IMR-90 (cell line): ENCODE data around the gene SLC12A7. TPM values are rescaled to one million over a fixed set of nuclear protein-coding genes. Genes with fewer than 3 reads are reported as not detected.

Source experiments
- ATAC-seq: fragments of 200-7000 bp; cut with Tn5 transposase; 2 replicates; pipeline ENCODE4 v1.9.1; 2020; ENCODE audit warnings: low read depth, mild to moderate bottlenecking, moderate library complexity
- BruUV-seq: library from RNA; stranded (reverse); fragments of 400-500 nt; replicated peaks from 2 replicates; lab custom pipeline; 2021; lab: Mats Ljungman, UMichigan
- CTCF ChIA-PET: fragments of 300-600 bp; formaldehyde crosslinking; extraction: SDS; loops from one replicate; lab custom pipeline; 2021; ENCODE audit warnings: antibody characterized with exemption; lab: Yijun Ruan, JAX
- POLR2A ChIA-PET: fragments of 300-600 bp; sonication (Branson Sonifier 250); formaldehyde crosslinking; loops from one replicate; lab custom pipeline; 2022; ENCODE audit warnings: antibody characterized with exemption; ENCODE audit not compliant: unreplicated experiment; lab: Charles Lee
- DNase-seq: peaks from one replicate; pipeline ENCODE4 v3.0.0; 2013
- H2AFZ ChIP-seq: replicated peaks from 2 replicates; pipeline ENCODE3; 2013; ENCODE audit warnings: low read length, mild to moderate bottlenecking; ENCODE audit not compliant: poor library complexity
- H2AK5ac ChIP-seq: 2 replicates; pipeline ENCODE4 v1.6.1; 2013; ENCODE audit warnings: low read depth, low read length, inconsistent platforms
- H2AK9ac ChIP-seq: replicated peaks from 2 replicates; pipeline ENCODE3; 2013; ENCODE audit warnings: mild to moderate bottlenecking, low read depth, low read length, moderate library complexity; ENCODE audit not compliant: poor library complexity
- H2BK120ac ChIP-seq: 2 replicates; pipeline ENCODE4 v1.6.1; 2013; ENCODE audit warnings: low read depth, low read length, inconsistent platforms
- H2BK15ac ChIP-seq: 3 replicates; pipeline ENCODE4 v1.6.1; 2013; ENCODE audit warnings: low read depth, low read length, inconsistent platforms
- H2BK20ac ChIP-seq: 2 replicates; pipeline ENCODE4 v1.6.1; 2013; ENCODE audit warnings: low read depth, mild to moderate bottlenecking, inconsistent platforms, low read length, moderate library complexity
- H2BK5ac ChIP-seq: 2 replicates; pipeline ENCODE4 v1.6.1; 2013; ENCODE audit warnings: mild to moderate bottlenecking, low read depth, low read length, inconsistent platforms; ENCODE audit not compliant: poor library complexity, severe bottlenecking
- H3K14ac ChIP-seq: replicated peaks from 2 replicates; pipeline ENCODE4 v1.6.1; 2013; ENCODE audit warnings: low read depth, low read length, inconsistent platforms
- H3K18ac ChIP-seq: 2 replicates; pipeline ENCODE4 v1.6.1; 2013; ENCODE audit warnings: low read depth, low read length, control low read depth
- H3K23ac ChIP-seq: 2 replicates; pipeline ENCODE4 v1.6.1; 2013; ENCODE audit warnings: low read depth, low read length, inconsistent platforms
- H3K27ac ChIP-seq: 2 replicates; pipeline ENCODE4 v1.5.1; 2013; ENCODE audit warnings: mild to moderate bottlenecking, control low read depth, low read length; ENCODE audit not compliant: insufficient read depth
- H3K27me3 ChIP-seq: 2 replicates; pipeline ENCODE4 v1.6.1; 2013; ENCODE audit warnings: low read length; ENCODE audit not compliant: control insufficient read depth, insufficient read depth
- H3K36me3 ChIP-seq: 2 replicates; pipeline ENCODE4 v1.6.1; 2013; ENCODE audit warnings: low read length, mixed read lengths; ENCODE audit not compliant: control insufficient read depth, insufficient read depth
- H3K4ac ChIP-seq: 2 replicates; pipeline ENCODE4 v1.6.1; 2013; ENCODE audit warnings: low read depth, low read length, inconsistent platforms
- H3K4me1 ChIP-seq: 2 replicates; pipeline ENCODE4 v1.6.1; 2013; ENCODE audit warnings: low read length, mixed read lengths; ENCODE audit not compliant: control insufficient read depth, insufficient read depth
- H3K4me2 ChIP-seq: 2 replicates; pipeline ENCODE4 v1.6.1; 2013; ENCODE audit warnings: low read depth, mild to moderate bottlenecking, control low read depth, low read length, moderate library complexity
- H3K4me3 ChIP-seq: 2 replicates; pipeline ENCODE4 v1.5.1; 2013; ENCODE audit warnings: low read depth, mild to moderate bottlenecking, control low read depth, low read length, moderate library complexity; ENCODE audit not compliant: insufficient read depth
- H3K56ac ChIP-seq: 2 replicates; pipeline ENCODE4 v1.6.1; 2013; ENCODE audit warnings: low read length, inconsistent platforms; ENCODE audit not compliant: insufficient read depth; ENCODE audit errors: extremely low read depth
- H3K79me1 ChIP-seq, 2 experiments: 2 replicates each; pipeline ENCODE4 v1.6.1; 2013; ENCODE audit warnings: low read length in 2 of 2, inconsistent platforms in 1 of 2, low read depth in 1 of 2
- H3K9ac ChIP-seq: 2 replicates; pipeline ENCODE4 v1.6.1; 2013; ENCODE audit warnings: low read depth, low read length, control low read depth
- H3K9me1 ChIP-seq: 2 replicates; pipeline ENCODE4 v1.6.1; 2013; ENCODE audit warnings: low read length, inconsistent platforms; ENCODE audit not compliant: insufficient read depth
- H3K9me3 ChIP-seq: 2 replicates; pipeline ENCODE4 v1.6.1; 2013; ENCODE audit warnings: low read length; ENCODE audit not compliant: control insufficient read depth, insufficient read depth
- H4K20me1 ChIP-seq: 2 replicates; pipeline ENCODE4 v1.6.1; 2013; ENCODE audit warnings: low read length, inconsistent platforms; ENCODE audit not compliant: insufficient read depth
- H4K5ac ChIP-seq: 2 replicates; pipeline ENCODE4 v1.6.1; 2013; ENCODE audit warnings: mild to moderate bottlenecking, low read depth, low read length, control low read depth
- H4K8ac ChIP-seq, 2 experiments: 2 replicates each; pipeline ENCODE4 v1.6.1; 2013; ENCODE audit warnings: low read depth in 2 of 2, low read length in 2 of 2, control low read depth in 1 of 2, inconsistent platforms in 1 of 2
- H4K91ac ChIP-seq: 2 replicates; pipeline ENCODE4 v1.6.1; 2013; ENCODE audit warnings: low read depth, low read length, inconsistent platforms; ENCODE audit not compliant: insufficient read depth
- BHLHE40 ChIP-seq: fragments of 150-350 bp; IDR thresholded peaks from 2 replicates; pipeline ENCODE4 v1.6.1; 2016; ENCODE audit warnings: mild to moderate bottlenecking, low read depth, low read length
- CEBPB ChIP-seq: IDR thresholded peaks from 2 replicates; pipeline ENCODE4 v1.6.1; 2012; ENCODE audit warnings: low read depth, low read length, improper control_type of control experiment
- CHD1 ChIP-seq: IDR thresholded peaks from 2 replicates; pipeline ENCODE4 v1.6.1; 2012; ENCODE audit warnings: low read depth, low read length, improper control_type of control experiment
- FOS ChIP-seq: fragments of 150-350 bp; IDR thresholded peaks from 2 replicates; pipeline ENCODE4 v1.6.1; 2016; ENCODE audit warnings: low read depth, low read length
- MAFK ChIP-seq: IDR thresholded peaks from 2 replicates; pipeline ENCODE4 v1.6.1; 2012; ENCODE audit warnings: low read depth, low read length, improper control_type of control experiment
- MAZ ChIP-seq: IDR thresholded peaks from 2 replicates; pipeline ENCODE4 v1.6.1; 2012; ENCODE audit warnings: low read depth, mild to moderate bottlenecking, low read length, improper control_type of control experiment, moderate library complexity, borderline replicate concordance
- MXI1 ChIP-seq: IDR thresholded peaks from 2 replicates; pipeline ENCODE4 v1.6.1; 2012; ENCODE audit warnings: low read depth, mild to moderate bottlenecking, low read length, moderate library complexity, borderline replicate concordance
- NFE2L2 ChIP-seq: fragments of 150-350 bp; IDR thresholded peaks from 2 replicates; pipeline ENCODE4 v1.6.1; 2016; ENCODE audit warnings: low read depth, mild to moderate bottlenecking, low read length
- POLR2A ChIP-seq: IDR thresholded peaks from 2 replicates; pipeline ENCODE4 v1.6.1; 2012; ENCODE audit warnings: mild to moderate bottlenecking, low read depth, low read length
- RAD21 ChIP-seq: IDR thresholded peaks from 2 replicates; pipeline ENCODE4 v1.6.1; 2012; ENCODE audit warnings: low read length, improper control_type of control experiment
- RCOR1 ChIP-seq: IDR thresholded peaks from 2 replicates; pipeline ENCODE4 v1.6.1; 2012; ENCODE audit warnings: mild to moderate bottlenecking, low read length, improper control_type of control experiment; ENCODE audit not compliant: insufficient replicate concordance
- RFX5 ChIP-seq: IDR thresholded peaks from 2 replicates; pipeline ENCODE4 v1.8.0; 2012; ENCODE audit warnings: low read depth, mild to moderate bottlenecking, low read length, moderate library complexity
- SMC3 ChIP-seq: fragments of 150-350 bp; IDR thresholded peaks from 2 replicates; pipeline ENCODE4 v1.6.1; 2016; ENCODE audit warnings: low read depth, mild to moderate bottlenecking, antibody characterized with exemption, low read length, moderate library complexity
- WGBS, 2 experiments: methylation state at CpG; one replicate each; pipeline versions ENCODE4 v1.1.5 to v1.1.7; 2013; ENCODE audit warnings: missing lambda C conversion rate in 2 of 2; ENCODE audit not compliant: insufficient read length in 1 of 2; ENCODE audit errors: extremely low coverage in 2 of 2; 5-methylcytosine and 5-hydroxymethylcytosine counted together
- dilution Hi-C: fragments of 300-500 bp; cut with HindIII; formaldehyde crosslinking; loops from one replicate; pipeline ENCODE4 v1.14.3; 2018; ENCODE audit warnings: low sequenced_read_pairs; ENCODE audit not compliant: unreplicated experiment
- in situ Hi-C: fragments of 300-500 bp; cut with MboI; formaldehyde crosslinking; loops from 3 replicates; pipeline ENCODE4 v1.14.3; 2019; ENCODE audit warnings: low sequenced_read_pairs, inconsistent platforms, mixed read lengths
- intact Hi-C: fragments of 100-400 bp; cut with micrococcal nuclease; formaldehyde crosslinking; loops from 2 replicates; pipeline ENCODE4 v1.10.0; 2022
- polyA plus RNA-seq, 3 experiments: library from polyadenylated mRNA; depleted of rRNA; stranded (reverse); fragments of >200 nt; gene quantifications; 2 replicates each; pipeline ENCODE4 v1.2.3, GENCODE V29; 2012; ENCODE audit warnings: low replicate concordance in 1 of 3
- total RNA-seq: library from RNA; depleted of rRNA; stranded (reverse); fragments of >200 nt; gene quantifications from 2 replicates; pipeline ENCODE4 v1.2.3, GENCODE V29; 2012
- TF ChIP-seq, protein P1 (sequence below): fragments of 150-350 bp; IDR thresholded peaks from 2 replicates; pipeline ENCODE4 v1.6.1; 2017; ENCODE audit warnings: mild to moderate bottlenecking, antibody characterized with exemption, low read length, low read depth
- TF ChIP-seq, protein P2 (sequence below): fragments of 150-350 bp; IDR thresholded peaks from 2 replicates; pipeline ENCODE4 v1.6.1; 2016; ENCODE audit warnings: low read depth, mild to moderate bottlenecking, low read length, moderate library complexity, borderline replicate concordance
- TF ChIP-seq, protein P3 (sequence below): conservative IDR thresholded peaks from 2 replicates; pipeline ENCODE4 v1.5.1; 2012; ENCODE audit warnings: mild to moderate bottlenecking, low read depth, low read length, improper control_type of control experiment

SLC12A7 gene
- total and polyA plus RNA-seq, 2 of the 4 experiments (the other 2 are of a cell fraction): 3.0 to 6.1 TPM

DNA sequence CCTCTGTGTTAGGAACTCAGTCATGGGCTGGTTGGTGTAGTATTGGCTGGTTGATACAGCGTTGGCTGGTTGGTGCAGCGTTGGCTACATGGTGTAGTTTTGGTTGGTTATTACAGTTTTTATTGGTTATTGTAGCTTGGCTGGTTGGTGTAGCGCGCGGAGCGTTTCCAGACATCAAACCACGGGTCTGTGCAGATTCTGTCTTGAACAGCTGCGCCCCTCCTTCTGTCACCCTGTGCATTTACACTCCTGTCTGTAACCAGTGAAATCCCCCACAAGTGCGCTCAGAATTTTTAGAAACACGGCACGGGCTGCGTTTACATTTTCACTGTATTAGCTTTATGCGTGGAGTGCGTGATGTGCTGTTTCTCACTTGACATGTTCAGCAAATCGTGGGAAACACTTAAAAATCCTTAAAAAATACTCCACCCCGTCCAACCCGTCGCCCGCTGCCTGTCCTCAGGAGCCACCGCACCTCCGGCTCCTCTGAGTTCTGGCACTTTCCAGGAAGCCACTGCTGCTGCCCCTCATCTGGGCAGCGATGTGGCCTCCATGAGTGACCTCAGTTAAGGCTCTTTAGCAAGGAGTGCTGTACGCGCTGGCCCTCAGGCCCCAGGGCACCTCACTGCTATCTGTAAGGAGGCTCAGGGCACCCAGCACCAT is 82.5 kb downstream of the SLC12A7 start:
- H4K91ac ChIP-seq: no peak overlapping the region
- no peak overlapping the region for H2AK5ac ChIP-seq
- no peak overlapping the region for H3K4ac ChIP-seq
- H3K36me3 ChIP-seq: no peaks in the 10 kb centered on the region
- H3K79me1 ChIP-seq: no peaks in the 10 kb centered on the region
- no peak overlapping the region for H3K4me3 ChIP-seq
- no peak overlapping the region for H2BK120ac ChIP-seq
- H2AK9ac ChIP-seq: no peak overlapping the region
- ATAC-seq (no peak), DNase-seq (no peak)
- POLR2A ChIA-PET: no interaction called here
- no TSS peak for BruUV-seq
- no peak overlapping the region for H3K56ac ChIP-seq
- 22% methylated on average over 6 of the region's 24 CpGs; no CpG with 5 or more reads in 1 of the 2 experiments for WGBS, 2 experiments
- H3K14ac ChIP-seq: no peak overlapping the region
- no peak overlapping the region for H3K18ac ChIP-seq
- no peak overlapping the region for H2BK15ac ChIP-seq
- H4K8ac ChIP-seq: no peak overlapping the region
- no peaks in the 10 kb centered on the region for H3K4me1 ChIP-seq
- H2BK20ac ChIP-seq: no peak overlapping the region
- no peak overlapping the region for H3K9ac ChIP-seq
- H3K9me3 ChIP-seq: no peaks in the 10 kb centered on the region
- dilution Hi-C loops (no loop called here), intact Hi-C loops (no loop called here), in situ Hi-C loops (no loop called here)
- TF ChIP-seq, protein P1, sequence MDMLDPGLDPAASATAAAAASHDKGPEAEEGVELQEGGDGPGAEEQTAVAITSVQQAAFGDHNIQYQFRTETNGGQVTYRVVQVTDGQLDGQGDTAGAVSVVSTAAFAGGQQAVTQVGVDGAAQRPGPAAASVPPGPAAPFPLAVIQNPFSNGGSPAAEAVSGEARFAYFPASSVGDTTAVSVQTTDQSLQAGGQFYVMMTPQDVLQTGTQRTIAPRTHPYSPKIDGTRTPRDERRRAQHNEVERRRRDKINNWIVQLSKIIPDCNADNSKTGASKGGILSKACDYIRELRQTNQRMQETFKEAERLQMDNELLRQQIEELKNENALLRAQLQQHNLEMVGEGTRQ: no peak
- TF ChIP-seq NFE2L2 (no peak), MAFK (no peak), MAZ (no peak), CHD1 (no peak), BHLHE40 (no peak), RCOR1 (no peak), MXI1 (no peak), RAD21 (no peak), FOS (no peak), POLR2A (no peak), RFX5 (no peak), SMC3 (no peak), CEBPB (no peak)
- TF ChIP-seq, protein P2, sequence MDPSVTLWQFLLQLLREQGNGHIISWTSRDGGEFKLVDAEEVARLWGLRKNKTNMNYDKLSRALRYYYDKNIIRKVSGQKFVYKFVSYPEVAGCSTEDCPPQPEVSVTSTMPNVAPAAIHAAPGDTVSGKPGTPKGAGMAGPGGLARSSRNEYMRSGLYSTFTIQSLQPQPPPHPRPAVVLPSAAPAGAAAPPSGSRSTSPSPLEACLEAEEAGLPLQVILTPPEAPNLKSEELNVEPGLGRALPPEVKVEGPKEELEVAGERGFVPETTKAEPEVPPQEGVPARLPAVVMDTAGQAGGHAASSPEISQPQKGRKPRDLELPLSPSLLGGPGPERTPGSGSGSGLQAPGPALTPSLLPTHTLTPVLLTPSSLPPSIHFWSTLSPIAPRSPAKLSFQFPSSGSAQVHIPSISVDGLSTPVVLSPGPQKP: no peak
- TF ChIP-seq, protein P3, sequence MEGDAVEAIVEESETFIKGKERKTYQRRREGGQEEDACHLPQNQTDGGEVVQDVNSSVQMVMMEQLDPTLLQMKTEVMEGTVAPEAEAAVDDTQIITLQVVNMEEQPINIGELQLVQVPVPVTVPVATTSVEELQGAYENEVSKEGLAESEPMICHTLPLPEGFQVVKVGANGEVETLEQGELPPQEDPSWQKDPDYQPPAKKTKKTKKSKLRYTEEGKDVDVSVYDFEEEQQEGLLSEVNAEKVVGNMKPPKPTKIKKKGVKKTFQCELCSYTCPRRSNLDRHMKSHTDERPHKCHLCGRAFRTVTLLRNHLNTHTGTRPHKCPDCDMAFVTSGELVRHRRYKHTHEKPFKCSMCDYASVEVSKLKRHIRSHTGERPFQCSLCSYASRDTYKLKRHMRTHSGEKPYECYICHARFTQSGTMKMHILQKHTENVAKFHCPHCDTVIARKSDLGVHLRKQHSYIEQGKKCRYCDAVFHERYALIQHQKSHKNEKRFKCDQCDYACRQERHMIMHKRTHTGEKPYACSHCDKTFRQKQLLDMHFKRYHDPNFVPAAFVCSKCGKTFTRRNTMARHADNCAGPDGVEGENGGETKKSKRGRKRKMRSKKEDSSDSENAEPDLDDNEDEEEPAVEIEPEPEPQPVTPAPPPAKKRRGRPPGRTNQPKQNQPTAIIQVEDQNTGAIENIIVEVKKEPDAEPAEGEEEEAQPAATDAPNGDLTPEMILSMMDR: no peak
- no peak overlapping the region for H2BK5ac ChIP-seq
- H3K27me3 ChIP-seq: peaks cover 18% of the 10 kb centered on the region
- CTCF ChIA-PET: no interaction called here
- no peak overlapping the region for H2AFZ ChIP-seq
- H3K27ac ChIP-seq: no peak overlapping the region
- H3K9me1 ChIP-seq: no peaks in the 10 kb centered on the region
- H4K5ac ChIP-seq: no peak overlapping the region
- no peaks in the 10 kb centered on the region for H4K20me1 ChIP-seq
- no peak overlapping the region for H3K23ac ChIP-seq
- no peak overlapping the region for H3K4me2 ChIP-seq
